Measurements from ENCODE around the gene WDR41. TPM values are rescaled to one million over a fixed set of nuclear protein-coding genes. Genes with fewer than 3 reads are reported as not detected.
"Not testable (repeated sequence)": the region's sequence is repeated elsewhere in the genome, so short reads cannot be mapped to it uniquely, and the experiment has no call there.

WDR41 gene
- total and polyA plus RNA-seq, 8 donors = 7.4 to 27.4 (median 17.8) TPM

- TF ChIP-seq CTCF (IDR thresholded peaks at IDR 0.05) = no peak
- no peak for ATAC-seq
- no peaks in the 10 kb centered on the region for H3K4me1 ChIP-seq
- no peaks in the 10 kb centered on the region for H3K9me3 ChIP-seq
- intact Hi-C loops (cut with DNase I) = no loop called here
- no peaks in the 10 kb centered on the region for H3K27me3 ChIP-seq
- no peak for DNase-seq
- FAIRE-seq = no peak
- H3K27ac ChIP-seq = no peak overlapping the region
- H3K4me3 ChIP-seq = no peak overlapping the region
- WGBS, 2 donors = 58 to 74% methylated on average over 1 of the region's 1 CpG
- no peaks in the 10 kb centered on the region for H3K36me3 ChIP-seq
These were observed 21.2 kb upstream of the WDR41 start for GRCh38 chr5:77513321-77513720.

GRCh38 chr5:77501132-77501531 lies 9.0 kb upstream of the WDR41 start:
- H3K4me3 ChIP-seq; H3K36me3 ChIP-seq; H3K27me3 ChIP-seq; FAIRE-seq; H3K4me1 ChIP-seq; DNase-seq; ATAC-seq; H3K9me3 ChIP-seq; intact Hi-C loops (cut with DNase I); H3K27ac ChIP-seq: not testable (repeated sequence)
- WGBS, 2 donors = 83 to 87% methylated on average over 9 of the region's 9 CpGs

DNA sequence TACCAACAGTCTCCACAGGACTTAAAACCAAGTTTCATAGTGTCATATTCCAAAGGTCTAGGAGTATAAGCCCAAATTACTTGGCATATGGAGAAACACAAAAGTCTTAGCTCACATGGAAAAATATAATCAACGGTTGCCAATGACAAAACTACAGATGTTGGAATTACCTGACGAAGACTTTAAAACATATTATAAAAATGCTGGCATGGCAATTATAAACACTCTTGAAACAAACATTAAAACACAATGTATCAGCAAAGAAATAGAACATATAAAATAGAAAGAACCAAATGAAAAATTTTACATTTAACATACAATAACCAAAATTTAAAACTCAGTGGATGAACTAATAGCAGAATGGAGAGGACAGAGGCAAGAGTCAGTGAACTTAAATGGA lies 7.9 kb upstream of the WDR41 start:
- ATAC-seq (no peak), FAIRE-seq (no peak), DNase-seq (no peak)
- intact Hi-C loops (cut with DNase I) = loop anchor here in 1 of 3 donors (10.0 kb wide), 1 partner anchor 355 kb away; no protein-coding TSS in a partner anchor
- Histone ChIP-seq H3K27ac (no peak overlapping the region), H3K27me3 (no peaks in the 10 kb centered on the region), H3K4me1 (no peaks in the 10 kb centered on the region), H3K9me3 (no peaks in the 10 kb centered on the region), H3K36me3 (no peaks in the 10 kb centered on the region), H3K4me3 (no peak overlapping the region)
- TF ChIP-seq CTCF (IDR thresholded peaks at IDR 0.05) = no peak
- WGBS, 2 donors = 91 to 92% methylated on average over 2 of the region's 2 CpGs

DNA sequence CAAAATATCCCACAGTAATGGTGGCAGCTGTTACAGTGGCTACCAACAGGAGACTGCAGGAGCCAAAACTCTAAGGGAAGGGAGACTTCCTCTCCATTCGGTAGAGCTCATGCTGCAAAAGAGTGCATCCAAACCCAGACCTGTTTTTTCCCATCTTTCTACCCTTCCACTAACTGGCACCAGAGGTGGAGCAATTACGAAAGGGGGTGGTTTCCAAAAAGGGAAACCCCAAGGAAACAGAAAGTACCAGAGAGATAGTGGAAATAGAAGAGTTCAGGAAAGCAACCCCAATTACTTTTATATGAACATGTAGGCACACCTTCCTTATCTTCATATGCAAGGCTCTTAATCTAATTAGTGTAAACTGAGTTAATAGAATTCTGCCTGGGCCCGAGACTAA lies 7.3 kb upstream of the WDR41 start:
- no peak for ATAC-seq

GRCh38 chr5:77498952-77499351 lies 6.8 kb upstream of the WDR41 start:
- H3K4me3 ChIP-seq = no peak overlapping the region
- no peaks in the 10 kb centered on the region for H3K9me3 ChIP-seq
- intact Hi-C loops (cut with DNase I) = loop anchor here in 1 of 3 donors (10.0 kb wide), 1 partner anchor 354 kb away; no protein-coding TSS in a partner anchor
- H3K27me3 ChIP-seq = no peaks in the 10 kb centered on the region
- FAIRE-seq (no peak), DNase-seq (no peak), ATAC-seq (no peak)
- TF ChIP-seq CTCF (IDR thresholded peaks at IDR 0.05) = no peak
- WGBS, 2 donors = 87 to 88% methylated on average over 2 of the region's 2 CpGs
- no peaks in the 10 kb centered on the region for H3K36me3 ChIP-seq
- no peak overlapping the region for H3K27ac ChIP-seq
- no peaks in the 10 kb centered on the region for H3K4me1 ChIP-seq

More for the DNA sequence above, 7.3 kb upstream of the WDR41 start:
- H3K27ac ChIP-seq = no peak overlapping the region
- FAIRE-seq = no peak
- no peaks in the 10 kb centered on the region for H3K36me3 ChIP-seq
- no peak overlapping the region for H3K4me3 ChIP-seq
- no peak for TF ChIP-seq CTCF (IDR thresholded peaks at IDR 0.05)
- no peaks in the 10 kb centered on the region for H3K9me3 ChIP-seq
- WGBS, 2 donors = 65 to 69% methylated on average over 3 of the region's 3 CpGs
- no peak for DNase-seq
- no peaks in the 10 kb centered on the region for H3K4me1 ChIP-seq
- intact Hi-C loops (cut with DNase I) = loop anchor here in 1 of 3 donors (10.0 kb wide), 1 partner anchor 355 kb away; no protein-coding TSS in a partner anchor
- no peaks in the 10 kb centered on the region for H3K27me3 ChIP-seq
